MCF 10A (cell line): ENCODE measurements around the gene RHBDD1. TPM values are rescaled to one million over a fixed set of nuclear protein-coding genes. Genes with fewer than 3 reads are reported as not detected.

Experiments
- BruUV-seq: library from RNA; stranded (reverse); fragments of 400-500 nt; replicated peaks from 2 replicates; lab custom pipeline; 2021; lab: Mats Ljungman, UMichigan
- CTCF ChIA-PET: fragments of 300-600 bp; sonication (Branson Sonifier 250); formaldehyde crosslinking; extraction: SDS; loops from one replicate; lab custom pipeline; 2021; ENCODE audit warnings: antibody characterized with exemption, inconsistent platforms; lab: Yijun Ruan, JAX
- POLR2A ChIA-PET: fragments of 300-600, 350-650 bp; sonication (Branson Sonifier 250); formaldehyde crosslinking; extraction: SDS; loops from one replicate; lab custom pipeline; 2020; ENCODE audit warnings: antibody characterized with exemption, inconsistent platforms; lab: Yijun Ruan, JAX
- DNase-seq: peaks from one replicate; pipeline ENCODE4 v3.0.0-alpha.2; 2018; ENCODE audit not compliant: unreplicated experiment
- H3K27ac Mint-ChIP-seq: one replicate; pipeline ENCODE4 v1.8.0; 2022; ENCODE audit warnings: mild to moderate bottlenecking, low read depth, mixed read lengths; ENCODE audit not compliant: unreplicated experiment
- H3K27me3 Mint-ChIP-seq: one replicate; pipeline ENCODE4 v1.8.0; 2022; ENCODE audit warnings: mixed read lengths; ENCODE audit not compliant: insufficient read depth, unreplicated experiment
- H3K36me3 Mint-ChIP-seq: one replicate; pipeline ENCODE4 v1.8.0; 2022; ENCODE audit warnings: mild to moderate bottlenecking, moderate library complexity, mixed read lengths; ENCODE audit not compliant: insufficient read depth, unreplicated experiment
- H3K4me1 Mint-ChIP-seq: one replicate; pipeline ENCODE4 v1.8.0; 2022; ENCODE audit warnings: mixed read lengths; ENCODE audit not compliant: insufficient read depth, unreplicated experiment
- H3K4me3 Mint-ChIP-seq: one replicate; pipeline ENCODE4 v1.8.0; 2022; ENCODE audit warnings: mild to moderate bottlenecking, moderate library complexity, mixed read lengths; ENCODE audit not compliant: unreplicated experiment
- H3K9me3 Mint-ChIP-seq: one replicate; pipeline ENCODE4 v1.8.0; 2022; ENCODE audit warnings: mixed read lengths; ENCODE audit not compliant: unreplicated experiment
- intact Hi-C: fragments of 100-400 bp; cut with micrococcal nuclease; formaldehyde crosslinking; loops from 2 replicates; pipeline ENCODE4 v1.14.1; 2022
- total RNA-seq: library from RNA; stranded (reverse); gene quantifications from 2 replicates; pipeline ENCODE4 v1.2.3, GENCODE V29; 2022
- TF ChIP-seq, protein P1 (sequence below): fragments of 200-600 bp; IDR thresholded peaks from one replicate; pipeline ENCODE4 v1.8.0; 2022; ENCODE audit warnings: antibody characterized with exemption, mild to moderate bottlenecking; ENCODE audit not compliant: unreplicated experiment

RHBDD1 gene
- total RNA-seq, 1 experiment from 2014 or later = 76.0 TPM

- BruUV-seq = TSS peak; percentile 83
- H3K4me3 Mint-ChIP-seq = peak overlapping the region; percentile 73
- DNase-seq = peak; percentile 42
These were observed 43.5 kb upstream of the RHBDD1 start for GRCh38 chr2:226792155-226792881.

DNA sequence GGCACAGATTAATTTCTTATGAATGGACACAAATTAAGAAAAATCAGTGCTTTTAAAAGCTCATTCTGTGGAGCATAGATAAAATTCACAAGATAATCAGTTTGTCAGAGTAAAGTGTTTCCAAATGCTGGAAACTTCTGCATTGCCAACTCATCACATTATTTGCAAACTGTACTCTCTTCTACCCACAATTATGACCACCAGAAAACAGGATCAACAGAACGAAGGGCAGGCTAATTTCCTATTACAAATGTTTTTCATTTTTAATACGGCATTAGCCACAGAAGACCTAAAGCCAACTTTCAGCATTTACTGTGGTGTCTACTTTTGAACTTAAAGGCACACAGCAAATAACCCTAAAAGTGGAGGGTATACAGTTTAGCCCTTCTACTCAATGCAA is 42.2 kb upstream of the RHBDD1 start:
- TF ChIP-seq, protein P1, sequence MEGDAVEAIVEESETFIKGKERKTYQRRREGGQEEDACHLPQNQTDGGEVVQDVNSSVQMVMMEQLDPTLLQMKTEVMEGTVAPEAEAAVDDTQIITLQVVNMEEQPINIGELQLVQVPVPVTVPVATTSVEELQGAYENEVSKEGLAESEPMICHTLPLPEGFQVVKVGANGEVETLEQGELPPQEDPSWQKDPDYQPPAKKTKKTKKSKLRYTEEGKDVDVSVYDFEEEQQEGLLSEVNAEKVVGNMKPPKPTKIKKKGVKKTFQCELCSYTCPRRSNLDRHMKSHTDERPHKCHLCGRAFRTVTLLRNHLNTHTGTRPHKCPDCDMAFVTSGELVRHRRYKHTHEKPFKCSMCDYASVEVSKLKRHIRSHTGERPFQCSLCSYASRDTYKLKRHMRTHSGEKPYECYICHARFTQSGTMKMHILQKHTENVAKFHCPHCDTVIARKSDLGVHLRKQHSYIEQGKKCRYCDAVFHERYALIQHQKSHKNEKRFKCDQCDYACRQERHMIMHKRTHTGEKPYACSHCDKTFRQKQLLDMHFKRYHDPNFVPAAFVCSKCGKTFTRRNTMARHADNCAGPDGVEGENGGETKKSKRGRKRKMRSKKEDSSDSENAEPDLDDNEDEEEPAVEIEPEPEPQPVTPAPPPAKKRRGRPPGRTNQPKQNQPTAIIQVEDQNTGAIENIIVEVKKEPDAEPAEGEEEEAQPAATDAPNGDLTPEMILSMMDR = no peak
- Mint-ChIP-seq H3K27me3 (no peaks in the 10 kb centered on the region), H3K36me3 (peaks cover 16% of the 10 kb centered on the region), H3K4me3 (peak overlapping the region; percentile 73), H3K9me3 (no peaks in the 10 kb centered on the region), H3K27ac (peak overlapping the region; percentile 98), H3K4me1 (peaks cover 35% of the 10 kb centered on the region)
- POLR2A ChIA-PET = interaction anchor here (0.7 to 13.1 kb wide), 18 partner anchors 9 to 905 kb away, joined by 3 to 114 read pairs (median 6); partner anchors contain the start of gene RHBDD1
- CTCF ChIA-PET = interaction anchor here (0.7 to 3.2 kb wide), 4 partner anchors 9 to 905 kb away, joined by 3 to 18 read pairs (median 7); no protein-coding TSS in a partner anchor
- intact Hi-C loops = loop anchor here (1.0 to 10.0 kb wide), 6 partner anchors 141 to 759 kb away; no protein-coding TSS in a partner anchor
- BruUV-seq = no TSS peak
- no peak for DNase-seq

More at GRCh38 chr2:226792155-226792881, 43.5 kb upstream of the RHBDD1 start:
- peak overlapping the region; percentile 98 for H3K27ac Mint-ChIP-seq
- peaks cover 16% of the 10 kb centered on the region for H3K36me3 Mint-ChIP-seq
- H3K27me3 Mint-ChIP-seq = no peaks in the 10 kb centered on the region
- CTCF ChIA-PET = interaction anchor here (0.7 to 1.0 kb wide), 7 partner anchors 10 to 1553 kb away, joined by 3 to 4 read pairs (median 3); no protein-coding TSS in a partner anchor
- H3K9me3 Mint-ChIP-seq = no peaks in the 10 kb centered on the region
- H3K4me1 Mint-ChIP-seq = peaks cover 35% of the 10 kb centered on the region
- TF ChIP-seq, protein P1 = no peak
- POLR2A ChIA-PET = interaction anchor here (0.6 to 13.1 kb wide), 23 partner anchors 10 to 903 kb away, joined by 3 to 114 read pairs (median 5); partner anchors contain the start of gene RHBDD1
- intact Hi-C loops = loop anchor here (1.0 to 10.0 kb wide), 6 partner anchors 140 to 903 kb away; no protein-coding TSS in a partner anchor

DNA sequence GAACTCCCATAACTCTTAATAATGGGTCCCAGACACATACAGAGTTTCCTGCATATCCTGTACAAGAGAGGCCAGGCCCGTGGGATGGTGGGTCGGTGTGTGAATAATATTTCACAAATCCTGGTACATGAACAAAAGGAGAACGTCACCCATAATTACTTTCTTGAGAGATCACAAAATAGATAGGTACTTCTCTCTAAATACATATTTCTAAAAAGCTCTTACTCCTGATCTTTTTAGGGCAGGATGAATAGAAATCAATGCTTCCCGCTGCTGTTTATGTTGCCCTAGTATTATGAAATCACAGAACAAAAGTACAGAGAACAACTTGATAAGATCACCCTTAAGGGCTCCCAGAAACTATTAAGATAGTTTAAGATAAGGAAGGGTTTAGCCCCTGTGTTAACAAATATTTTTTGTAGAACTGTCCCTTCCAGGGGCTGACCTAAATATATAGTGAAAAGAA is 41.6 kb upstream of the RHBDD1 start:
- peak overlapping the region; percentile 98 for H3K27ac Mint-ChIP-seq

More for the DNA sequence above, 41.6 kb upstream of the RHBDD1 start:
- DNase-seq = no peak
- intact Hi-C loops = loop anchor here (1.0 to 10.0 kb wide), 5 partner anchors 142 to 759 kb away; no protein-coding TSS in a partner anchor
- ChIA-PET CTCF (interaction anchor here (0.8 to 3.2 kb wide), 6 partner anchors 9 to 905 kb away, joined by 3 to 18 read pairs (median 7); no protein-coding TSS in a partner anchor), POLR2A (interaction anchor here (0.6 to 13.1 kb wide), 22 partner anchors 8 to 905 kb away, joined by 3 to 114 read pairs (median 4); partner anchors contain the start of gene RHBDD1)
- peak overlapping the region; percentile 73 for H3K4me3 Mint-ChIP-seq
- BruUV-seq = no TSS peak
- H3K9me3 Mint-ChIP-seq = no peaks in the 10 kb centered on the region
- no peaks in the 10 kb centered on the region for H3K27me3 Mint-ChIP-seq
- TF ChIP-seq, protein P1 = no peak
- H3K36me3 Mint-ChIP-seq = peaks cover 16% of the 10 kb centered on the region
- peaks cover 35% of the 10 kb centered on the region for H3K4me1 Mint-ChIP-seq
